Gastroesophageal sphincter (tissue), 4 donors: ENCODE data around the gene HCFC1R1. TPM values are rescaled to one million over a fixed set of nuclear protein-coding genes. Genes with fewer than 3 reads are reported as not detected.

Experiments used
- ATAC-seq: fragments of 150-250 bp; one replicate; pipeline ENCODE4 v1.9.1; 2016; ENCODE audit warnings: mild to moderate bottlenecking, moderate library complexity
- H3K27ac ChIP-seq, 4 donors: fragments of 200-600 bp; sonication (generic) in 3 of 4; 1 replicate in 3 of 4; 2 replicates in 1 of 4; pipeline ENCODE4 v1.5.1; 2016 to 2019
- H3K27me3 ChIP-seq: fragments of 200-600 bp; sonication (generic); one replicate; pipeline ENCODE4 v1.5.1; 2019
- H3K36me3 ChIP-seq, 2 donors: fragments of 200-600 bp; sonication (generic); one replicate each; pipeline ENCODE4 v1.5.1; 2019; ENCODE audit warnings: control low read depth in 1 of 2
- H3K4me1 ChIP-seq, 3 donors: fragments of 200-600 bp; sonication (generic); 1 replicate in 2 of 3; 2 replicates in 1 of 3; pipeline ENCODE4 v1.5.1; 2016 to 2019; ENCODE audit warnings: control low read depth in 2 of 3
- H3K4me3 ChIP-seq, 2 donors: fragments of 200-600 bp; sonication (generic); one replicate each; pipeline ENCODE4 v1.5.1; 2019; ENCODE audit warnings: mild to moderate bottlenecking in 1 of 2, moderate library complexity in 1 of 2
- H3K9me3 ChIP-seq, 3 donors: fragments of 200-600 bp; sonication (generic); one replicate each; pipeline ENCODE4 v1.5.1; 2017 to 2019; ENCODE audit warnings: control low read depth in 2 of 3
- EP300 ChIP-seq: sonication (generic); formaldehyde crosslinking; IDR thresholded peaks from one replicate; pipeline ENCODE4 v1.6.1; 2017; ENCODE audit warnings: antibody characterized with exemption, mild to moderate bottlenecking
- POLR2A ChIP-seq, 2 donors: fragments of 450-650 bp; IDR thresholded peaks; one replicate each; pipeline ENCODE4 v1.6.1; 2017; ENCODE audit warnings: antibody characterized with exemption in 2 of 2, mild to moderate bottlenecking in 2 of 2, moderate library complexity in 1 of 2
- POLR2AphosphoS5 ChIP-seq: sonication (generic); formaldehyde crosslinking; IDR thresholded peaks from one replicate; pipeline ENCODE4 v1.6.1; 2017; ENCODE audit warnings: antibody characterized with exemption
- WGBS, 2 donors: methylation state at CpG; one replicate each; pipeline ENCODE4 v1.1.5; 2018; ENCODE audit warnings: low coverage in 1 of 2; 5-methylcytosine and 5-hydroxymethylcytosine counted together
- total RNA-seq, 4 donors: library from RNA; depleted of rRNA; stranded (reverse); fragments of >200 nt; gene quantifications; one replicate each; pipeline ENCODE4 v1.1.0, GENCODE V29; 2016
- TF ChIP-seq, protein P1 (sequence below), 4 experiments: fragments of 200-600 bp in 2 of 4; fragments of 450-650 bp in 2 of 4; sonication (generic) in 1 of 4; IDR thresholded peaks; one replicate each; pipeline ENCODE4 v1.5.1; 2017 to 2019; ENCODE audit warnings: antibody characterized with exemption in 4 of 4, mild to moderate bottlenecking in 2 of 4, moderate library complexity in 2 of 4

The HCFC1R1 gene
- total RNA-seq, 4 donors from 2014 or later, result 20.1 to 94.9 (median 40.5) TPM

DNA sequence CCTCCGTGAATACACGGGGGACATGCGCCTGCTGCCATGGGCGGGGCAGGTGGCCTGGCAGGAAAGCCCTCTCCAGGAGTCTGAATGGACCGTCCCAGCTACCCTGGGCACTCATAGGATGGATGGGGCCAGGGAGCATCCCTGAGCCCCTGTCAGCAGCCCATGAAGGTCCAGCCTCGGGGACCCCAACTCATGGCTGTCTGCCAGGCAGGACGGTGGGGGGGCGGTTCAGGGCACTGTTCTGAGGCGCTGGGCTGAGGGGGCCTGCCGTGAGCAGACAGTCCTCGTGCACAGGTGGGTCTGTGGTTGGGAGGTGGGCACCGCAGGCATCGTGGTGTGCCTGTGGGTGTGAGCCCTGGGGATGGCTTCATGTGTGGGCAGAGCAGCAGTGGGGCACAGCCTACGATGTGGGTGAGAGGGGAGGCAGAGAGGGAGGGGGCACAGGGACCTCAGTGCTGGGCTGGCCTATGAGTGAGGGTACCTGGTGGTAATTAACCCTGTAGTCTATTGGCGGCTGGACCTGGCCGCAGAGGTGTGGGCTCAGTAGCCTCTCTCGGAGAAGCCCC is 37.0 kb downstream of the HCFC1R1 start:
- Histone ChIP-seq H3K9me3 (no peaks in the 10 kb centered on the region), H3K4me3 (no peak overlapping the region), H3K27me3 (peaks cover 45% of the 10 kb centered on the region), H3K27ac (no peak overlapping the region), H3K36me3 (no peaks in the 10 kb centered on the region), H3K4me1 (peaks cover 0 to 25% (median 3%) of the 10 kb centered on the region in 3 donors)
- no peak for ATAC-seq
- 73 to 83% methylated on average over 2 to 3 of the region's 17 CpGs for WGBS, 2 donors
- TF ChIP-seq, protein P1, sequence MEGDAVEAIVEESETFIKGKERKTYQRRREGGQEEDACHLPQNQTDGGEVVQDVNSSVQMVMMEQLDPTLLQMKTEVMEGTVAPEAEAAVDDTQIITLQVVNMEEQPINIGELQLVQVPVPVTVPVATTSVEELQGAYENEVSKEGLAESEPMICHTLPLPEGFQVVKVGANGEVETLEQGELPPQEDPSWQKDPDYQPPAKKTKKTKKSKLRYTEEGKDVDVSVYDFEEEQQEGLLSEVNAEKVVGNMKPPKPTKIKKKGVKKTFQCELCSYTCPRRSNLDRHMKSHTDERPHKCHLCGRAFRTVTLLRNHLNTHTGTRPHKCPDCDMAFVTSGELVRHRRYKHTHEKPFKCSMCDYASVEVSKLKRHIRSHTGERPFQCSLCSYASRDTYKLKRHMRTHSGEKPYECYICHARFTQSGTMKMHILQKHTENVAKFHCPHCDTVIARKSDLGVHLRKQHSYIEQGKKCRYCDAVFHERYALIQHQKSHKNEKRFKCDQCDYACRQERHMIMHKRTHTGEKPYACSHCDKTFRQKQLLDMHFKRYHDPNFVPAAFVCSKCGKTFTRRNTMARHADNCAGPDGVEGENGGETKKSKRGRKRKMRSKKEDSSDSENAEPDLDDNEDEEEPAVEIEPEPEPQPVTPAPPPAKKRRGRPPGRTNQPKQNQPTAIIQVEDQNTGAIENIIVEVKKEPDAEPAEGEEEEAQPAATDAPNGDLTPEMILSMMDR (IDR thresholded peaks at IDR 0.05), result no peak
- TF ChIP-seq POLR2AphosphoS5 (no peak), POLR2A (IDR thresholded peaks at IDR 0.05) (no peak), EP300 (no peak)

DNA sequence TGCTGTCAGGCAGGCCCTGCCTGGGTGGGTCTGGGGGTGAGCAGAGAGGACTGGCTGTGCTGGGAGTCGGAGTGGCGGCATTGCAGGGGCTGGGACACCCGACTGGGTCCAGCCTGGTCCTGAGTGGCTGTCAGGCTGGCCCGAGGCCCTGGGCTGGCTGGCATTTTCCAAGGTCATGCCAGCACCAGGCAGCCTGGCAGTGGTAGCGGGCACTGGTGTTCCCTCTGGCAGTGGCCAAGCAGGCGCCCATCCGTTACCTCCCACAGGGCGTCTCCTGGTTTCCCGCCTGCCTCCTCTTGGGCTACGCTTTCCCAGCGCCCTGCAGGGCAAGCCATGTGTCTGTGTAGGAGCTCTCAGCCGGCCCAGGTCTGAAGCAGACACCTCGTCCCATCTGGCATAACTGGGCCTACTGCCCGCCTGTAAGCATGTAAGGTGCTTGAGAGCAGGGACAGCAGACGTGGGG is 37.8 kb downstream of the HCFC1R1 start:
- H3K36me3 ChIP-seq, result no peaks in the 10 kb centered on the region
- no peak for TF ChIP-seq POLR2AphosphoS5
- TF ChIP-seq POLR2A (IDR thresholded peaks at IDR 0.05), result no peak
- TF ChIP-seq, protein P1 (IDR thresholded peaks at IDR 0.05), result no peak
- no peak for TF ChIP-seq EP300
- no peak for ATAC-seq
- H3K9me3 ChIP-seq, result no peaks in the 10 kb centered on the region
- H3K27me3 ChIP-seq, result peaks cover 42% of the 10 kb centered on the region
- WGBS, 2 donors, result 80% methylated on average over 5 of the region's 15 CpGs; no CpG with 5 or more reads in 1 of the 2 donors
- no peak overlapping the region for H3K4me3 ChIP-seq
- H3K27ac ChIP-seq, result no peak overlapping the region
- peaks cover 0 to 31% (median 3%) of the 10 kb centered on the region in 3 donors for H3K4me1 ChIP-seq

DNA sequence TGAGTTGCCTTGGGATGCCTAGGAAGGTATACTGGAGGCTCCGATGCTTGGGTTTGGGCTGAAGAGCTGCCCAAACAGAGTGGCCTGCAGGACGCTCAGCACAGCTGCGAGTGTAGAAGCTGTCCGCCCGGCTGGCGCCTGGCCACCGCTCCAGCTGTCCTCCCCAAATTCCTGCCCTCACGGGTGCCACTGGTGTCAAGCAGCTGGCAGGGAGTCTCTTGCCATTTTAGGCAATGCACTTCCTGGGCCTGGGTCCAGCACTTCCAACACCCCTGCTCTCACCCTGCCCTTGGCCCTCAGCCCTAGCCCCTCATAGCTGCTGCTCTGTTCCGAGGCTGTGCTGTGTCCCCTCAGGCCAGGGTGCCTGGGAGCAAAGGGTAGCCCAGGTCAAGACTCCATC is 38.3 kb downstream of the HCFC1R1 start:
- TF ChIP-seq EP300 (no peak), POLR2AphosphoS5 (no peak), POLR2A (IDR thresholded peaks at IDR 0.05) (no peak)
- TF ChIP-seq, protein P1 (IDR thresholded peaks at IDR 0.05), result no peak
- no peak overlapping the region for H3K27ac ChIP-seq
- WGBS, 2 donors, result 21 to 60% methylated on average over 7 to 8 of the region's 9 CpGs

DNA sequence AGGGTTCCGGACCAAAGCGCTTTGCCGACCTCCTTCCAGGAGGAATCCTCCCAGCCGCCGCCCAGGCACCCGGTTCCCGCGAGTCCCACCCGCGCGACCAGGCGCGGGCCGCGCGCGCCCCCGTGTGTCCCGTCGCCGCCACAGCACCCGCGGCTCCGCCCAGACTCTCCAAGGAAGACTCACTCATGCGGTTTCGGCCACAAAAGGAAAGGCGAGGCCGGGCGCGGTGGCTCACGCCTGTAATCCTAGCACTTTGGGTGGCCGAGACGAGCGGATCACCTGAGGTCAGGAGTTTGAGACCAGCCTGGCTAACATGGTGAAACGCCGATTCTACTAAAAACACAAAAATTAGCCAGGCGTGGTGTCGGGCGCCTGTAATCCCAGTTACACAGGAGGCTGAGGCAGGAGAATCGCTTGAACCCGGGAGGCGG is 40.0 kb downstream of the HCFC1R1 start:
- H3K9me3 ChIP-seq, result no peaks in the 10 kb centered on the region
- peak overlapping the region in 1 of 2 donors; percentile 18 for H3K4me3 ChIP-seq
- peaks cover 0 to 46% (median 8%) of the 10 kb centered on the region in 3 donors for H3K4me1 ChIP-seq

More for the DNA sequence above, 38.3 kb downstream of the HCFC1R1 start:
- Histone ChIP-seq H3K27me3 (peaks cover 38% of the 10 kb centered on the region), H3K9me3 (no peaks in the 10 kb centered on the region), H3K4me3 (no peak overlapping the region), H3K4me1 (peaks cover 0 to 36% (median 3%) of the 10 kb centered on the region in 3 donors), H3K36me3 (no peaks in the 10 kb centered on the region)
- ATAC-seq, result no peak

More for the DNA sequence above, 40.0 kb downstream of the HCFC1R1 start:
- peak overlapping the region in 2 of 4 donors; percentile 46 to 52 for H3K27ac ChIP-seq
- no peaks in the 10 kb centered on the region for H3K36me3 ChIP-seq
- peak; percentile 78 for ATAC-seq
- H3K27me3 ChIP-seq, result peaks cover 36% of the 10 kb centered on the region
- TF ChIP-seq, protein P1 (IDR thresholded peaks at IDR 0.05), result peak in 3 of 4 experiments; percentile 89 to 98 (median 90)
- TF ChIP-seq POLR2A (IDR thresholded peaks at IDR 0.05) (no peak), EP300 (no peak)
- WGBS, 2 donors, result 0 to 23% methylated on average over 3 to 18 of the region's 42 CpGs
